Gastroesophageal sphincter (tissue), 4 donors: ENCODE measurements around the gene DMD. TPM values are rescaled to one million over a fixed set of nuclear protein-coding genes. Genes with fewer than 3 reads are reported as not detected.

Experiments used
- ATAC-seq: fragments of 150-250 bp; one replicate; pipeline ENCODE4 v1.9.1; 2016; ENCODE audit warnings: mild to moderate bottlenecking, moderate library complexity
- H3K27ac ChIP-seq, 4 donors: fragments of 200-600 bp; sonication (generic) in 3 of 4; 1 replicate in 3 of 4; 2 replicates in 1 of 4; pipeline ENCODE4 v1.5.1; 2016 to 2019
- H3K27me3 ChIP-seq: fragments of 200-600 bp; sonication (generic); one replicate; pipeline ENCODE4 v1.5.1; 2019
- H3K36me3 ChIP-seq, 2 donors: fragments of 200-600 bp; sonication (generic); one replicate each; pipeline ENCODE4 v1.5.1; 2019; ENCODE audit warnings: control low read depth in 1 of 2
- H3K4me1 ChIP-seq, 3 donors: fragments of 200-600 bp; sonication (generic); 1 replicate in 2 of 3; 2 replicates in 1 of 3; pipeline ENCODE4 v1.5.1; 2016 to 2019; ENCODE audit warnings: control low read depth in 2 of 3
- H3K4me3 ChIP-seq, 2 donors: fragments of 200-600 bp; sonication (generic); one replicate each; pipeline ENCODE4 v1.5.1; 2019; ENCODE audit warnings: mild to moderate bottlenecking in 1 of 2, moderate library complexity in 1 of 2
- H3K9me3 ChIP-seq, 3 donors: fragments of 200-600 bp; sonication (generic); one replicate each; pipeline ENCODE4 v1.5.1; 2017 to 2019; ENCODE audit warnings: control low read depth in 2 of 3
- CTCF ChIP-seq, 4 experiments: fragments of 200-600 bp in 2 of 4; fragments of 450-650 bp in 2 of 4; sonication (generic) in 1 of 4; IDR thresholded peaks; one replicate each; pipeline ENCODE4 v1.5.1; 2017 to 2019; ENCODE audit warnings: antibody characterized with exemption in 4 of 4, mild to moderate bottlenecking in 2 of 4, moderate library complexity in 2 of 4
- EP300 ChIP-seq: sonication (generic); formaldehyde crosslinking; IDR thresholded peaks from one replicate; pipeline ENCODE4 v1.6.1; 2017; ENCODE audit warnings: antibody characterized with exemption, mild to moderate bottlenecking
- POLR2A ChIP-seq, 2 donors: fragments of 450-650 bp; IDR thresholded peaks; one replicate each; pipeline ENCODE4 v1.6.1; 2017; ENCODE audit warnings: antibody characterized with exemption in 2 of 2, mild to moderate bottlenecking in 2 of 2, moderate library complexity in 1 of 2
- POLR2AphosphoS5 ChIP-seq: sonication (generic); formaldehyde crosslinking; IDR thresholded peaks from one replicate; pipeline ENCODE4 v1.6.1; 2017; ENCODE audit warnings: antibody characterized with exemption
- WGBS, 2 donors: methylation state at CpG; one replicate each; pipeline ENCODE4 v1.1.5; 2018; ENCODE audit warnings: low coverage in 1 of 2; 5-methylcytosine and 5-hydroxymethylcytosine counted together
- total RNA-seq, 4 donors: library from RNA; depleted of rRNA; stranded (reverse); fragments of >200 nt; gene quantifications; one replicate each; pipeline ENCODE4 v1.1.0, GENCODE V29; 2016

Gene DMD
- total RNA-seq, 4 donors from 2014 or later, result 111 to 225 (median 183) TPM

GRCh38 chrX:32948130-32948529 lies 263.2 kb downstream of the DMD start:
- H3K9me3 ChIP-seq, result no peaks in the 10 kb centered on the region
- ATAC-seq, result no peak
- H3K27ac ChIP-seq, result no peak overlapping the region
- 38 to 58% methylated on average over 1 to 2 of the region's 2 CpGs for WGBS, 2 donors
- H3K36me3 ChIP-seq, result no peaks in the 10 kb centered on the region
- H3K27me3 ChIP-seq, result no peaks in the 10 kb centered on the region
- no peak overlapping the region for H3K4me3 ChIP-seq
- no peak for TF ChIP-seq EP300
- TF ChIP-seq POLR2A (IDR thresholded peaks at IDR 0.05), result no peak
- no peak for TF ChIP-seq CTCF (IDR thresholded peaks at IDR 0.05)
- no peak for TF ChIP-seq POLR2AphosphoS5
- peaks cover 0 to 6% (median 0%) of the 10 kb centered on the region in 3 donors for H3K4me1 ChIP-seq

GRCh38 chrX:32937043-32937442 lies 274.3 kb downstream of the DMD start:
- H3K27me3 ChIP-seq, result no peaks in the 10 kb centered on the region
- no peaks in the 10 kb centered on the region for H3K36me3 ChIP-seq
- WGBS, 2 donors, result 21 to 54% methylated on average over 3 of the region's 3 CpGs
- TF ChIP-seq EP300 (no peak), CTCF (IDR thresholded peaks at IDR 0.05) (no peak), POLR2AphosphoS5 (no peak), POLR2A (IDR thresholded peaks at IDR 0.05) (no peak)
- H3K9me3 ChIP-seq, result no peaks in the 10 kb centered on the region
- H3K27ac ChIP-seq, result no peak overlapping the region
- no peaks in the 10 kb centered on the region for H3K4me1 ChIP-seq
- ATAC-seq, result no peak
- H3K4me3 ChIP-seq, result no peak overlapping the region

- TF ChIP-seq POLR2AphosphoS5, result no peak
- no peak for TF ChIP-seq EP300
- TF ChIP-seq POLR2A (IDR thresholded peaks at IDR 0.05), result no peak
- TF ChIP-seq CTCF (IDR thresholded peaks at IDR 0.05), result no peak
- WGBS, 2 donors, result 60 to 75% methylated on average over 5 of the region's 5 CpGs
- Histone ChIP-seq H3K9me3 (no peaks in the 10 kb centered on the region), H3K27ac (no peak overlapping the region), H3K4me1 (no peaks in the 10 kb centered on the region), H3K36me3 (no peaks in the 10 kb centered on the region), H3K27me3 (no peaks in the 10 kb centered on the region), H3K4me3 (no peak overlapping the region)
- no peak for ATAC-seq
Measured at GRCh38 chrX:32933548-32933947, 277.8 kb downstream of the DMD start.

DNA sequence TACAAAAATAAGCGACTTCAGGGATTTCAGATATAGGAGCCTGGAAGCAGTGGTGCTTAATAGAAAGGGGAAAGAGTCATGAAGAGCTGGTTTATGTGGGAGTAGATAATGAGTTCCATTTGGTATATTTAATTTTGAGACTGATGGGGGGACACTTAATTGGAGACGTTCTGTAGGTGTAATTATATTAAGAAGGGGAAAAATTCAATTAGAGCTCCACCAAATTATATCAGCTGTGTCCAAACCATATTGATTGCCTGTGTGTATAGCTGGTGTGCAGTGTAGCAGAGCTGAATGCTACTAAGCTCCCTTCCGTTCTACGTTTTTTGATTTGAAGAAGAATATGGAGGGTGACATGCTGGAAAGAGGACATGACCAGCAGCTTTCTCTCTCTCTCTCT lies 282.3 kb downstream of the DMD start:
- H3K9me3 ChIP-seq, result no peaks in the 10 kb centered on the region
- WGBS, 2 donors, result 70 to 97% methylated on average over 3 to 4 of the region's 4 CpGs
- no peak overlapping the region for H3K4me3 ChIP-seq
- no peaks in the 10 kb centered on the region for H3K4me1 ChIP-seq
- ATAC-seq, result no peak
- no peak overlapping the region for H3K27ac ChIP-seq
- H3K27me3 ChIP-seq, result no peaks in the 10 kb centered on the region
- H3K36me3 ChIP-seq, result no peaks in the 10 kb centered on the region
- TF ChIP-seq POLR2A (IDR thresholded peaks at IDR 0.05) (no peak), POLR2AphosphoS5 (no peak), CTCF (IDR thresholded peaks at IDR 0.05) (no peak), EP300 (no peak)

DNA sequence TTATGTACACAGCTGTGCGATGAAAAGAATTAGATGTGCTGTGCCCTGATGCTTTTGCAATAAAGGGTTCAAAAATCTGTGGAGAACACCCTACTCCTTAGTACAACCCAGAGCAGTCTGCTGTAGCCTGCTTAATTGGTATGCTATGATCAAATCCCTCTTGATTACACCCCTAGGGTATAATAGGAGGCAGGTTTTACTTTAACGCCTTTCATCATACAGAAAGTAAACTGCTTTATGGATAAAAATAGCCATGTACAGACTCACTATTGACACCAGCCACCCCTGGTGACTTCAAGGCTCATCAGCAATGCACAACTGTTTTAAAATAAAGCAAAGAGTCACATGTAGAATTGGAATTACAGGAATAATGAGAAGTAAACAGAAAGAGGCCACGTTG lies 315.3 kb downstream of the DMD start:
- TF ChIP-seq EP300 (no peak), CTCF (IDR thresholded peaks at IDR 0.05) (no peak), POLR2A (IDR thresholded peaks at IDR 0.05) (no peak)
- H3K36me3 ChIP-seq, result no peaks in the 10 kb centered on the region
- no peaks in the 10 kb centered on the region for H3K4me1 ChIP-seq
- H3K27ac ChIP-seq, result no peak overlapping the region
- 50 to 79% methylated on average over 1 to 3 of the region's 3 CpGs for WGBS, 2 donors
- no peaks in the 10 kb centered on the region for H3K9me3 ChIP-seq
- no peaks in the 10 kb centered on the region for H3K27me3 ChIP-seq
- no peak for ATAC-seq
- H3K4me3 ChIP-seq, result no peak overlapping the region
